BE2C (cell line): Measurements from ENCODE around the gene ARGLU1.

ENCODE experiments used
- DNase-seq: peaks from one replicate; pipeline ENCODE4 v3.0.0-alpha.2; 2020
- H3K27me3 ChIP-seq: fragments of 250-450 bp; sonication (Bioruptor Pico); 2 replicates; pipeline ENCODE4 v1.5.1; 2020; ENCODE audit warnings: mild to moderate bottlenecking
- H3K36me3 ChIP-seq: fragments of 250-450 bp; sonication (Bioruptor Pico); 2 replicates; pipeline ENCODE4 v1.5.1; 2020; ENCODE audit warnings: mild to moderate bottlenecking
- H3K4me1 ChIP-seq: fragments of 250-450 bp; sonication (Bioruptor Pico); 2 replicates; pipeline ENCODE4 v1.5.1; 2020
- H3K4me3 ChIP-seq: 2 replicates; pipeline ENCODE4 v1.5.1; 2011; ENCODE audit warnings: low read depth, low read length
- H3K9me3 ChIP-seq: fragments of 250-450 bp; sonication (Bioruptor Pico); 2 replicates; pipeline ENCODE4 v1.5.1; 2020
- TF ChIP-seq, protein P1 (sequence below): IDR thresholded peaks from 2 replicates; pipeline ENCODE4 v1.5.1; 2012; ENCODE audit warnings: mild to moderate bottlenecking, low read depth, low read length

Gene ARGLU1

DNA sequence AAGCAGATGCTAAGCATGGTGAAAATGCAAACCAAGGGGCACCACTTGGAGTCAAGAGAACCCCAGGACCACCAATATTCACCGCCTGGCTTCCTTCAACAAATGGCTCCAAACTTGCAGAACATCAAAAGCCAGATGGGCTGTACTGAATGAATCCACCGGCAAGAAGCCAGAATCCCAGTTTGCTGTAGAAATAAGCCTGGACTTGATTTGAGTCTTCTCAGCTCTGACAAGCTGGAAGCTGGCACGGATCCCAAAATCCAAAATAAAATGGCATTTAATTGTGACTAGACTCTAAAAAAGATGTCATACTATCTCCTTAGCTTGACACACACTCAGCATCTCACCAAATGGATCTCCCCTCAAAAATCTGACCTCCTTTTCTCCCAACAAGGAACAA is 44.4 kb downstream of the ARGLU1 start:
- no peaks in the 10 kb centered on the region for H3K36me3 ChIP-seq
- H3K4me1 ChIP-seq: peaks cover 39% of the 10 kb centered on the region
- peak; percentile 87 for DNase-seq
- H3K4me3 ChIP-seq: peak overlapping the region; percentile 49
- no peaks in the 10 kb centered on the region for H3K27me3 ChIP-seq
- H3K9me3 ChIP-seq: no peaks in the 10 kb centered on the region
- TF ChIP-seq, protein P1, sequence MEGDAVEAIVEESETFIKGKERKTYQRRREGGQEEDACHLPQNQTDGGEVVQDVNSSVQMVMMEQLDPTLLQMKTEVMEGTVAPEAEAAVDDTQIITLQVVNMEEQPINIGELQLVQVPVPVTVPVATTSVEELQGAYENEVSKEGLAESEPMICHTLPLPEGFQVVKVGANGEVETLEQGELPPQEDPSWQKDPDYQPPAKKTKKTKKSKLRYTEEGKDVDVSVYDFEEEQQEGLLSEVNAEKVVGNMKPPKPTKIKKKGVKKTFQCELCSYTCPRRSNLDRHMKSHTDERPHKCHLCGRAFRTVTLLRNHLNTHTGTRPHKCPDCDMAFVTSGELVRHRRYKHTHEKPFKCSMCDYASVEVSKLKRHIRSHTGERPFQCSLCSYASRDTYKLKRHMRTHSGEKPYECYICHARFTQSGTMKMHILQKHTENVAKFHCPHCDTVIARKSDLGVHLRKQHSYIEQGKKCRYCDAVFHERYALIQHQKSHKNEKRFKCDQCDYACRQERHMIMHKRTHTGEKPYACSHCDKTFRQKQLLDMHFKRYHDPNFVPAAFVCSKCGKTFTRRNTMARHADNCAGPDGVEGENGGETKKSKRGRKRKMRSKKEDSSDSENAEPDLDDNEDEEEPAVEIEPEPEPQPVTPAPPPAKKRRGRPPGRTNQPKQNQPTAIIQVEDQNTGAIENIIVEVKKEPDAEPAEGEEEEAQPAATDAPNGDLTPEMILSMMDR: no peak

GRCh38 chr13:106522898-106523525 is 44.9 kb downstream of the ARGLU1 start:
- peak overlapping the region; percentile 49 for H3K4me3 ChIP-seq
- TF ChIP-seq, protein P1: no peak
- peaks cover 39% of the 10 kb centered on the region for H3K4me1 ChIP-seq
- H3K27me3 ChIP-seq: no peaks in the 10 kb centered on the region
- no peaks in the 10 kb centered on the region for H3K36me3 ChIP-seq
- DNase-seq: no peak
- no peaks in the 10 kb centered on the region for H3K9me3 ChIP-seq

- Histone ChIP-seq H3K4me3 (peak overlapping the region; percentile 49), H3K9me3 (no peaks in the 10 kb centered on the region), H3K27me3 (no peaks in the 10 kb centered on the region), H3K36me3 (no peaks in the 10 kb centered on the region), H3K4me1 (peaks cover 38% of the 10 kb centered on the region)
- DNase-seq: no peak
- TF ChIP-seq, protein P1: no peak
These were observed 45.7 kb downstream of the ARGLU1 start for GRCh38 chr13:106522112-106522705.

DNA sequence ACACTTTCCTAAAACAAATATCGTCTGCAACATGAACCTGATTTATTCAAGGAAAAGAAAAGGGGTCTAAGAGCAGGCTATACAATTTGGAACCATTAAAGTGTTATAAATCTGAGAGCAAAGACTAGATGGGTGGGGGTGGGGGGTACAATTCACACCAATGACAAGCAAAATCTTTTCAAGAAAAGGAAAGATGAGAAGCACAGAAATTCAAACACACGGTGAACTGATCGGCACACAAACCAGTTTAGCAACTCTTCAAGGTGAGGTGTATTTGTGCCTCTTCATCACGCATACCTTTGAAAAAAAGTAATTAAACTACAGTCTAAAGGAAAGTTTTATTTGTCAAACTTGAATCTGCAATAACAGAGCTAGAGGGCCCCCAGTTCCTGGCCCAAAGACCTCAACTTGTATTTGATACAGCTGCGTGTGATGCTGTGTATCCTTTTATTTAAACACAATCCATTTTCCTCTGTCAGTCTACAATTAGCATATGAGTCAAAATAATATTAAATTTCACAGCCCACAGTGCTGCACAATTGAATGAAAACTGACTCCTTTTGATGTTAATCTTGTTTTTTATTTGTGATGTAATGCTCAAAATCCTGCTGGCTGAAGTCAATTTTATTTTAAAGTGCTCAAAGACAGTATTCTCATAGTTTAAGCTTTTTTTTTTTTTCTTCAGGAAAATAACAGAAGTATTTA is 46.7 kb downstream of the ARGLU1 start:
- Histone ChIP-seq H3K9me3 (no peaks in the 10 kb centered on the region), H3K4me3 (no peak overlapping the region), H3K36me3 (no peaks in the 10 kb centered on the region), H3K27me3 (no peaks in the 10 kb centered on the region), H3K4me1 (peaks cover 38% of the 10 kb centered on the region)
- no peak for DNase-seq
- TF ChIP-seq, protein P1: no peak

DNA sequence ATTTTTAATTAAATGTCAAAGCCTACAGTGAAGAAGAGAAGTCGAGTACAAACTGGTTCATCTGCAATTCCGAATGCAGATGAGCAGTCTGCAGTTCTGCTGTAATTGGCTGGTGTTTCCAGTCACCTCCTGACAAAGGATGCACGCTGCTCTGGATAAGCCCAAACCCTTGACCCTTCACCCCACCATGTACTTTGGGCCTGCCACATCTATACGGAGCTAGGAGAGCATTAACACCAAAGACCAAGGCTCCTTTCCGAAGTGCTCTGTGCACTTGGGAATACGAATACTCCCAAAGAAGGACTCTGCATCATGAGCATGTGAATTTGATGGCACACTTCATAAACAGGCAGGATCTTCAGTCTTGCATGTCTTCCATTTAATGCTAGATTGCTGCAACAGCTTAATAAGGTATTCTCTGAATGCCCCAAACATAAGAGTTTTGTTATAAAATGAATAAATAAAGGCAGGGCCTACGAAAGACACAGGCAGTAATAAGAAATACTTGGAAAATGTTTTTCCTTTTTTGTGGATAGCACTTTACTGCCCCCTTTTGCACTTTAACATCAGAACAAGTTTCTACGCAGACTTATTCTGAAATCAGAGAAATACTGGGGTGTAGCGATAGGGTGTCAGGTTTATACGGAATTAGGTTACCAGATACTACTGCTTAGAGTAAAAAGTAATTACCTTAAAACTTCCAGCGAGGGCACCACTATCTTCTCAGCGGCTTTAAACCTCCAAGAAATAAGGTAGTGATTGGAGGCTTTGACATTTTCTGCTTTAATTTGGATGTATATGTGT is 47.5 kb downstream of the ARGLU1 start:
- H3K9me3 ChIP-seq: 0 out of 2 replicates have a peak, but pooled peaks cover 2% of the 10 kb centered on the region
- TF ChIP-seq, protein P1: peak; percentile 54
- no peak for DNase-seq
- peaks cover 32% of the 10 kb centered on the region for H3K4me1 ChIP-seq
- H3K36me3 ChIP-seq: no peaks in the 10 kb centered on the region; the same call in 1 of the 2 replicates
- no peaks in the 10 kb centered on the region for H3K27me3 ChIP-seq
- no peak overlapping the region for H3K4me3 ChIP-seq
